GM18873 (cell line): ENCODE results near the gene RPS6KA2.

Experiments used
- ATAC-seq: cut with Tn5 transposase; IDR thresholded peaks from one replicate; pipeline ENCODE4 v1.9.1; 2021; ENCODE audit warnings: mild to moderate bottlenecking, moderate library complexity, moderate number of reproducible peaks; ENCODE audit not compliant: unreplicated experiment, low FRiP score

Gene RPS6KA2

DNA sequence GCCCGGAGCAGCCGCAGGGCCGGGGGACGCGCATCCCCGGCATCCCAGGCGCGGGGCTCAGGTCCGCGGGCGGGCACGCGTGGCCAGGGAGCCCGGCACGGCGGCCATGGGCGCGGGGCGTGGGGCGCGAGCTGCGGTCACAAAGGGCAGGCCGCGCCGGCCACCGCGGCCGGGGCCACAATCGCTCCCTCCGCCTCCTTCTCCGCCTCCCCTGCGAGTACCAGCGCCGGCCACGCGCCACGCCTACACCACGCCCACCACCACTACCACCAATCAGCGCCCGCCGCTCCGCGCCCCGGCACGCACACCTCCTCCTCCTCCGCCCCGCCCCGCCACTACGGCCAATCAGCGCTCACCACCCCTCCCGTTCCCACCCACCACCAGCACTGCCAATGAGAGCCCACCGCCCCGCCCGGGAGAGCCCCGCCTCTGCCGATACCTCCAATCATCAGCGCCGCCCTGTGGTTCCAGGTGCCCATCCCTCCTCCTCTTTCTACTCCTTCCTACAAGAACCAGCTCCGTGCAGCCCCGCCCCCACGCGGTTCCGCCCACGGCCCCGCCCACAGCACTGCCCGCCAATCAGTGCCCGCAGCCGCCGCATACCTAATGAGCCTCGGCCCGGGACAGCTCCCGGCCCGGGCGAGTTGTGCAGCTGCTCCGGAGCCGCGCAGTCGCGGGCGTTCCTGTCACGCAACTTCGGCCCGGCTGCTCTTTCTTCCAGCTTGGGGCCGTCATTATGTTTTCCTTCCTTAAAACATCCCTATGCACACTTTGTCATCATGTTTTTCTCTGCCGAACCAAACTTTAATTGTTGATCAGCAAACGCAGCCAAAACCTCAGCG lies at the start of gene RPS6KA2:
Gene RPS6KA2 (minus strand): TSS at position 219 of the 842 bp plus-strand sequence. CDS start 232 bp downstream, outside the sequence.
- ATAC-seq = peak; percentile 85

DNA sequence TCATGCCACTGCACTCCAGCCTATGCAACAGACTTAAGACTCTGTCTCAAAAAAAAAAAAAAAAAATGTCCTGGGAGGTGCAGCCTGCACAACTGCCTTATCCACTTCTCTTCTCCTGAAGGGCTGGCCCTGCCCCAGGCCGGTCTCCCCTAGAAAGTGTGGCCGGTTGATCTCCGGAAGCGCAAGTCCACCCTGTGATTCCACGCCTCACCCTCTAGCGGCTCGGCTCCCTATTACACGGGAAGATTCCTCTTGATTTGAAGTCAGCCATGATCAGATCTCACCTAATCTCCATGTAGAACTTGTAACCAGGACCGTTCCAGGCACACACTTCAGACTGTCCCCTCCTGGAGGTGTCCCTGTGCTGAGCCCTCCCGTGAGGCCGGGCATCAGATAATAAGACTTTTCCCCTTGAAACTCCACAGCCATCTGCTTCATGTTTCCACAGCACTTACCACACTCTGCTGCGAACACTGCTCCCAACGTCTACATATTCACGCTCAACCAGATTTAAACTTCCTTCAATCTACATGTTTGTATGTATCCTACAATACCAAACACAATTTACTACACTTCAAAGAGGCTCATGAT lies 49.3 kb upstream of the RPS6KA2 start:
- no peak for ATAC-seq

DNA sequence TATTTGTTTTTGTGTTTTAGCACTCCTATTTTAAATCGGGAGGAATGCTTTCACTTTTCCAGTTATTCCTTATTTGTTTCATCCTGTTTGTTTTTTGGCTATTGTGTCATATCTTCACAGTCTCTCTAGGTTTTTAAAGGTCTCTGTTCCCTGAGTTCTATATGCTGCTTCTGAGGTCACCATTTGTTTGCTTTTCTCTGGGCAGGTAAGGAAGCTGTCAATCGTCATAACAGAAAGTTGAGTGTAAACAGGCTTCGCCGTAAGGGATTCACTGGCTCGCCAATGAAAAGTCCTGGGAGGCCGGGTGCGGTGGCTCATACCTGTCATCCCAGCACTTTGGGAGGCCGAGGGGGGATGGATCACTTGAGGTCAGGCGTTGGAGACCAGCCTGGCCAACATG lies 48.7 kb upstream of the RPS6KA2 start:
- no peak for ATAC-seq

DNA sequence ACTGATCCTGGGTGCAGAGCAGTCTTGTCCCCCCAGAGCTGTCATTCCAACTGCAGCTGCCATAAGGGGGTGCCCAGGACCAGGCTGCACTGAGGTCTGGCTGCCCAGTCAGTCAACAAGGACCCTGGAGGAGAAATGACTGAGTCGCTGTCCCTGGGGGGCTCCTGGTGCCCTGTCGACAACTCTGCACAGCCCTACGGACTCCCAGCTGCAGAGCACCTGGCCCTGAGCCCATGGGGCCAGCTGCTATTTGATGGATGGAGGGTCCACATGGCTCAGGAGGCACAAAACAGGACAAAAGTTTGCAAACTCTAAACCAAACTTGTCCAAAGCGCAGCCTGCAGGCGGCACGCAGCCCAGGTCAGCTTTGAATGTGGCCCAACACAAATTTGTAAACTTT lies 46.3 kb upstream of the RPS6KA2 start:
- ATAC-seq = no peak

DNA sequence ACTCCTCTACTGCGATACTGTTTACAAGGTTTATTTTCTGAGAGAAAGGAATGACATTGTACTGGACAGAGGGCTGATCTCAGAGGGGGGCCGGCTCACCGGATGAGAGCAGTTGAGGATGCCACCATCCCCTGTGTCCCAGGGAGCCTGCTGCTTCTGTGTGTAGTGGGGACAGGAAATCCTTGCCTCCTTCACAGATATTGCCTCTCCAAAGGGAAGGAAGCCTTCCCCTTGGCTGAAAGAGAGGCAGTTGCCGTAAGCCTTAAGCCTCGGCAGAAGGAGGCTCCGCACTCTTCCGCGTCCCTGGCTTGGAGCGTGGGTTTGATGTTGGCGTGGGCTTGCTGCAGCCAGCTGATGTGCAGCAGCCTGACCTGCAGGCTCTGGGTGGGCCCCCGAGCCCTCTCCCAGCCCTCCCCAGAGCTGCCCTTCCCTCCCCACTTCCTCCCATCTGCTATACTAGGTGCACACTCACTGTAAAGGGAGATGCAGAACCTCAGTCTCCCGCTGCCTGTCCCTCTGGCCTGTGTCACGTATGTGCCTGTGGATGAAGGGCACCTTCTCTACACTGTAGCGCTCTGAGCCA lies 45.7 kb upstream of the RPS6KA2 start:
- no peak for ATAC-seq

DNA sequence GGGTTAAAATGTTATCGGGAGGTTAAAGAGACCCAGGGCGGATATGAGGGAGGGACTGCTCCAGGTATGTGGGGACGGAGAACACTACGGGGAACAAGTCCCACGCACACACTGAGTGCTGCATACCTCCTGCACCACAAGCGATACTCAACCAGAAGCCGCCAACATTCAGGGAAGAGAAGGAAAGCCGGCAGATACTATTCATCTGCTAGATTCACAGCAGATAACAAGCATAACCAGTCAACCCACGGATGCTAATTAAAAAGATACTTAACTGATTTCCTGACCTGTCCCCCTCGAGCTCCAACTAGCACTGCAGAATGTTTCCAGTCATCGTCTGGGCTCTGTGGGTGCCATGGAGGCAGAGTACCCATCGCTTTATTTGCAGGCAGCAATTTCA lies 45.1 kb upstream of the RPS6KA2 start:
- no peak for ATAC-seq

DNA sequence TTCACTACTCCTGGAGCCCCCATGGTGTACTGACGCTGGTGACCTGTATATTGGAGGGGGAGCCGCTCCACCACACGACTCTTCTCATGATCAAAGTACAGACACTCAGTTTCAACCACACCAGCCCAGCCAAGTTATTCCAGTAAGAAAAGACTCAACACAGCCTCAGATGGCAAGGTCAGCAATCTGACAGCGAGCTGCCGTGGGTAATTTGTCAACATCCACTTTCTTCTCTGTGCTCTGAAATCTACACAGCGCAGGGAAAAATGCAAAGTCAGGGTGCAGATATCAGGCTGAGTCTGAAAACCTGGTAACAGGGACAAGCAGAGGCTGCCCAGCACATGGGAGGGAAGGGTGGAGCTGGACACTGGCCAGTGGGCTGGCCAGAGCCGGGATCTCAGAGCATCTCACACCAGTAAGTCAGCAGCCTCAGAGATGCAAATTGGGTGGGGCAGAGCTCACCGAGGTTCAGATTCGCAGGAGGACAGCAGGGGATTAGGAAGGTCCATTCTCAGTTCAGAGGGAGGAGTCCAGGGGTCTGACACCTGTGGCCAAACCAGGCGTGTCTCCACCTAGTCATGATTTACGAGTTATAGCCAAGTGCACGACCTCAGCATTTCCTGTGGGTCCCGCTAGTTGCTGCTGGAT lies 44.5 kb upstream of the RPS6KA2 start:
- no peak for ATAC-seq

DNA sequence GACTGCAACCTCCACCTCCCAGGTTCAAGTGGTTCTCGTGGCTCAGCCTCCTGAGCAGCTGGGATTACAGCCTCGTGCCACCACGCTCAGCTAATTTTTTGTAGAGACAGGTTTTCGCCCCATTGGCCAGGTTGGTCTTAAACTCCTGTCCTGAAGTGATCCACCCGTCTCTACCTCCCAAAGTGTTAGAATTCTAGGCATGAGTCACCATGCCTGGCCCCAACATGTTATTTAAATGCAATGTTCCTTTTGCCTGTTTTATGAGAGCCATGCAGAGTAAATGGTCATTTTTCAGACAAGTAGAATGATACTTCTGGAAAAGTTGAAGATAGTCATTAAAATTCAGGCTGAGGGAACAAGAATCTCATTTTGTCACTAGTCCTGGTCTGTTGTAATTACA lies 43.8 kb upstream of the RPS6KA2 start:
- no peak for ATAC-seq

DNA sequence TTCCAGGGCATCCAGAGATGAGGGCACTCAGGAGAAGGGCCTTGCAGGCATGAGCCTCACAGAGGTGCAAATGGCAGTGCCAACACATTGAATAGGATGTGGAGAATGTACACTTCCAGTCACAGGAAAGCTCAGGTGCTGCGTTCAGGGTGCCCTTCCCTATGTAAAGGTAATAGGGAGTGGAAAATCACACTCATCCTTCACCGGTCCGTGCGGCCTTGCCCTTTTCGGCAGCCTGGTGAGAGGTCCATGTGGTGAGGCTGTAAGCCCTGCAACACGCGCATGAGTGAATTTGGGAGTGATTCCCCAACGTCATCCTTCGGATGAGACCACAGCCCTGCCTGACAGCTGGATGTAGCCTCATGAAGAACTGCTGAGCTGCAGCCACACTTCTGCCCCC lies 43.0 kb upstream of the RPS6KA2 start:
- ATAC-seq = no peak

DNA sequence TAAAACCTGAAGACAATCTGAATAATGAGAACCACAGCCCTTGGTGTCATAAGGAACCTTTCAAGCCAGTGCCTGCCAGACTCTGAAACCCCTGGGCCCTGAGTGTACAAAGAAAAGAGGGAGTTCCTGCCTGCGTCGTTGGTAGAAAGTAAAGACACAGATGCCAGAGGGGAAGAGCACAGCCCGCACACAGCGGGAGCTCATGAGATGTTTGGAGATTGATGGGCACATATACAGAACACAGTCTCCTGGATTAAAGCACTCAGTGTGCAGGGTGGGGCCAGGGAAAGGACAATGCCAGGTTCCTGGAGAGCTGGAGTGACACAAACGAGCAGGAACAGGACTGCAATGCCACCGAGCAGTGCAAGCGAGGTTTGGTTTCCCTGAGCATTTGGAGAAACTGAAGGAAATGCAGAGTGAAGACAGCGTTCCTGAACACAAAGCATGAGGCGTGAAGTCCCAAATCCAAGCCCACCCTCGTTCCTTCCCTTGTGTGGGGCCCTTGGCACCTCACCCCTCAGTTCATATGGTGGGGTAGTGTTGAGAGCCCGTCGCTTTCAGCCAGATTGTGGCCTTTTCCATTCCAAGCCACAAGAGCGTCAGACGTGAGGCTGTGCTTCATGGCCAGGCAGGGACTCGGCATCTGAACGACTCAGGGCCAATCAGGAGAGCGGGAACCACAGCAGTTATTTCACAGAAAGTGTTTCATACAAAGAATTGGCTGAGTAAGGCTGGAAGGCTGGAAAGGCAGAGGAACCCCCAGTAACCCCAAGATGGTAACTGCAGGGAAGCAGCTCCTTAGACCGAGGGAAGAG lies 41.0 kb upstream of the RPS6KA2 start:
- ATAC-seq = no peak

DNA sequence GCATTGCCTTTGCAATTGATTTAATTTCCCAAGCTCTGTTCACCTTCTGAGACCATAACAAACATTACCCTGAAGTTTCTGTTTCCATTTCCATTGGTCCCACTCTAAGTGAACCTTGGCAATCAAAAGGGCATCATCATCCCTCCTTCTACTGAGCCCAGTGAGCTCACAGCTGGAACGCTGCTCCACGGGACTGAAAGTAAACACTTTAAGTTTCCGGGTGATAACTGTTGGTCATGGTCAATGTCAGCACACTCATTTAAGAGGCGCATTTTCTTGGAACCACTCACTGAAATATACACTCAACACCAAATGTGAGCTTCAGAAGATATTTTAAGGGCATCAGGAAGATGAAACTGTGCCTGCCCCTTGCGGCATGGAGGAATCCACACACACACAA lies 37.1 kb upstream of the RPS6KA2 start:
- ATAC-seq = no peak

DNA sequence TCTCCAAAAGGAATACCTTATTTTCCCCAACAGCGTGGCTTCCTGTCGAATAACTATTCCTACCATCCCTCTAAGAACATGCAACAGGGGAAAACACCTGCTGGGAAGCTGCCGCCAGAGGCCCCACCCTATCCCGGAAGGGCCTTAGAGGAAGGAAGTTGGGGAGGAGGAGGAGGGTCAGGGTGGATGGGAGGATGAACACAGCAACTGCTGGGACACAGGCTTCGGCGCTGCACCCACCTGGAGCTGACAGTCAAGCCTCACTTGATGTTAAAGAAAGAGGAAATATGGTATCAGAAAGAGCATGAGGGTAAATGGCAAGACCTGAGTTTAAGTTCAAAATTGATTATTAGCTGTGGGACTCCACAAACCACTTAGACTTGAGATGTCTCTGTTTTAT lies 36.5 kb upstream of the RPS6KA2 start:
- no peak for ATAC-seq

DNA sequence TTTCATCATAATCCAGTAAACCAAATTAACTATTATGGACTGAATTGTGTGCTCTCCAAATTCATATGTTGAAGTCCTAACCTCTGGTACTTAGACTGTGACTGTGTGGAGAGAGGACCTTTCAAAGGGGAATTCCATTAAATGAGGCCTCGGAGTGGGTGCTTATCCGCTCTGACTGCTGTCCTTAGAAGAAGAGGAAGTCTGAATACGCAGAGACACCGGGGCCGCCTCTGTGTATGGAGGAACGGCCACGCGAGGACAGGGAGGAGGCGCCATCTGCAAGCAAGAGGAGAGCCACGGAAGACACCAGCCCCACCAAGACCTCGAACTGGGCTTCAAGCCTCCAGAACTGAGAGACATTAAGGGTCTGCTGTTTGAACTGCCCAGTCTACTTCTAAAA lies 35.6 kb upstream of the RPS6KA2 start:
- ATAC-seq = no peak

DNA sequence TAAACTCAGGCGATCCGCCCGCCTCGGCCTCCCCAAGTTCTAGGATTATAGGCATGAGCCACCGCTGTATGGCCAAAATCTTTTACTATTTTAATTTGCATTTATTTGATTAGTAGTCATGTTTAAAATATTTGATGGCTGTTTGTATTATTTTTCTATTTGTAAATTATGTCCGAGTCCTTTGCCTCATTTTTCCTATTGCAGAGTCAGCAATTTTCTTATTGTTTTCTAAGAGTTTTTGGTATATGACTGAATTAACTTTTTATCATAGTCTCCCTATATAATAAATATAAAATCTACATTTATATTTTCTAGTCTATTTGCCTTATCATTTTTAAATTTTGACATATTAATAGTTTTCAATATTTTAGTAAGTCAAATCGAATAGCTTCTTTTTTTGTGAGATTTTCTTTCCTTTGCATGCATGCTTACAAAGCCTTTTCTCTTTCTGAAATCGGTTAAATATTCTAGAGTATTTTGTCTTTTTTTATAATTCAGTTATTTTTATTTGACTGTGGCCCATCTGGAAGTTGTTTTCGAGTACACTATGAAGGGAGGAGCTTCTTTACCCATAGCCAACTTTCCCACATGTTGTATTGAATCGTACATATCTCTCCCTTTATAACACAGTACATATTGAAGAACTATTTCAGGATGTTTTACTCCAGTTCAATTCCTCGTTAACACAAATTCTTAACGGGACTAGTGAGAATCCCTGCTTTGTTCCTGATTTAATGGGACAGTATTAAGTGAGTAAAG lies 34.5 kb upstream of the RPS6KA2 start:
- no peak for ATAC-seq

DNA sequence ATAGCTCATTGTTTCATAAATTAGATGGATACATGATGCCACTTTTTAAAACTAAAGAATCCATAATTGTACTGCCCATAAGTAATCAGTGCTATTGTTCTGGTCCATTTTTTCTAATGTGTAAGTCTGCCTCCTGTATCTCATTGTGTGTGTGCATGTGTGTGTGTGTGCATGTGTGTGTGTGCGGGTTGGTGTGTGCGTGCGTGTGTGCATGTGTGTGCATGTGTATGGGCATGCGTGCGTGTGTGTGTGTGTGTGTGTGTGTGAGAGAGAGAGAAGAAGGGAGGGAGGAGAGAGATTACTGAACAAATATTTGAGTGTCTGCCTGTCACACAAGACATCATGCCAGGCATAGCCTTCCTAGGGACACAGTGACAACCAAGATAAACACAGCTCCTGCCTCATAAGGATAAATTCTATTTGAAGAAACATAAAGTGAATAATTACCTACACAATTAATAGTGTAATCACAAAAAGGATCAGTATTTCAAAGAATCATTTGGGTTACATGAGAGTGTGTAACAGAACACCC lies 33.2 kb upstream of the RPS6KA2 start:
- no peak for ATAC-seq

DNA sequence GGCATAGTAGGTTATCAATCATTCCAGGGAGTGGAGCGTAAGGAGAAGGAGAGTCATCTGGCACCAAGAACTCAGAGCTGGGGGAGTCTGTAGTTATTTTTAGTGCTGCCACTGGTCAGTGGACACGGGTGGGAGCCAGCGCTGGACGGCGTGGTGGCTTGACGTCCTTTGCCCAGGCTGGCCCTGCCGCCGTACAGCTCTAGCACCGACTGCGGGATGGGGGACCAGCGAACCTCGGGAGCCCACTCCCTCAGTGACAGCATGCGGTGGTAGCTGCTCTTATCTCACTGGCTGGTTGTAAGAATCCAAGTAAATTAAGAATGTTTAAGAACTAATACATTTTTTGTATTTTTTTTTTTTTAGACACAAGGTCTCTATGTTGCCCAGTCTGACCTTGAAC lies 32.5 kb upstream of the RPS6KA2 start:
- no peak for ATAC-seq

DNA sequence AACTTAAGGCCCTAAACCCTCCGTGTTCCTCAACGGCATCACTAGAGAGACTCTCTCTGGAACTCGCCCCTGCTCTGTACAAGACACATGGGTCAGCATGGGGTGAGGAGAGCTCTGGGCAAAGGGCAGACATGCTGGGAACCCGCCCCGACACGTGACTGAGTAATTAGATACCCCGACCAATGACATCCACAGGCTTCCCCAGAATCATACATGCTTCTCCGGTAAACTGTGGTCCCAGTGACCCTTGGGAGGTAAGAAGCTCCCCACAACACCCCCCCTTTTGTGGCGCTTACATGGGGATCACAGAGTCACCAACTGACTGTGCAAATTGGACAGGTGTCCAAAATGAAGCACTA lies 31.7 kb upstream of the RPS6KA2 start:
- no peak for ATAC-seq

DNA sequence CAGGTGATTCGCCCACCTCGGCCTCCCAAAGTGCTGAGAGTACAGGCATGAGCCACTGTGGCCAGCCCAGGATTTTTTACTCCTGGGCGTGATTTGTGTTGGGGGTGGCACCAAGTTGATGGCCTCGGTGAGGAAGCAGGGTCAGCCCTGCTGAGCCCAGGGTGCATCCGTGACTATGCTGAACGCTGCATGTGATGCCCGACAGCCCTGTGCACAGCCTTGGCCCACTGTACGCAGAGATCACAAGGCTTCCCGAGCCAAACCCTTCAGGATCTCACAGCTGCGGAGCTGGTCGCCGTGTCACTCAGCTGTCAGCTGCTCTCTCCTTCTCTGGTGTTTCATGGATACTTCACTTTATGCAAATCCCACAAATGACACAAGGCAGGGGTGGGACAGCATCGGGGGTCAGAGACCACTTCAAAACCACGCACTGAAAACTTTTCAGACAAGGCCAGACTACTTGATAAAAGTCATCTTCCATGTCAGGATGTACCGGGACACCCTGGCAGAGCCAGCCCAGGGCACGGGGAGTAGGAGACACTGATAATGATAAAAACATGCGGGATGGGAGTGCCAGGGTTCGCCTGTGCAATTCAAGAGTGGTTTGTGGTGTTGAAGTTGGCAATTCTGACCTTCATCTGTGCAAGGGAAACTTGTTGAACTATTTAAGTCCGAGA lies 31.2 kb upstream of the RPS6KA2 start:
- ATAC-seq = no peak

DNA sequence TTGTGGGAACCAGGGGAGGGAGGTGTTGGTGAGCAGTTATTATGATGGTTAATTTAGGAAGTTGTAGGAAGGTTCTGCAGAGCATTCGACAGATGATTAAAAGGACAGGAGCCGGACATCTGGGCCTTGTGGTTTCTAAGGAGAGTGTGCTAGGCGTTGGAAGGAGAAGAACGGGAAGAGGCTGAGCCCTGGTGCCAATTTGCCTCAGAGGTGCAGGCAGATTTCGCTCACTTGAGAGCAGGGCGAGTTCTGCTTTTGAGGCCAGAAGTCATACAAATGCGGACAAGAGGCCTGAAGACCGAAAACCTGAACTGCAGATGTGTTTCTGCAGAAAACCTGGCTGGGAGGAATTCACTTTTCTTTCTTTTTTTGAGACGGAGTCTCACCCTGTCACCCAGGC lies 30.5 kb upstream of the RPS6KA2 start:
- ATAC-seq = no peak
